Raji (cell line): Measurements from ENCODE around the gene TNRC6C.
A peak's percentile ranks its signal among the peaks of the same experiment; 100 is the strongest.

Source experiments
- POLR2A ChIP-seq: IDR thresholded peaks from 2 replicates; pipeline ENCODE4 v1.6.1; 2011; ENCODE audit warnings: low read depth, low read length, control low read depth; ENCODE audit not compliant: insufficient read depth

Gene TNRC6C

GRCh38 chr17:77957857-77958715, at the start of gene TNRC6C:
Gene TNRC6C (plus strand): TSS chr17:77958703. CDS start chr17:78004207, 45,504 bp downstream.
- peak; percentile 96 for TF ChIP-seq POLR2A

GRCh38 chr17:77909236-77909635, 49.3 kb upstream of the TNRC6C start:
- TF ChIP-seq POLR2A = no peak

- no peak for TF ChIP-seq POLR2A
Measured at GRCh38 chr17:77909816-77910215, 48.7 kb upstream of the TNRC6C start.

- no peak for TF ChIP-seq POLR2A
Measured at GRCh38 chr17:77914385-77915254, 43.9 kb upstream of the TNRC6C start.

GRCh38 chr17:77915594-77916021, 42.9 kb upstream of the TNRC6C start:
- no peak for TF ChIP-seq POLR2A

GRCh38 chr17:77916264-77916663, 42.2 kb upstream of the TNRC6C start:
- TF ChIP-seq POLR2A = no peak

GRCh38 chr17:77916703-77917481, 41.6 kb upstream of the TNRC6C start:
- TF ChIP-seq POLR2A = no peak

- TF ChIP-seq POLR2A = no peak
Measured at GRCh38 chr17:77919276-77919675, 39.2 kb upstream of the TNRC6C start.

GRCh38 chr17:77923135-77923534, 35.4 kb upstream of the TNRC6C start:
- TF ChIP-seq POLR2A = no peak

GRCh38 chr17:77923776-77924513, 34.6 kb upstream of the TNRC6C start:
- TF ChIP-seq POLR2A = no peak

- no peak for TF ChIP-seq POLR2A
Measured at GRCh38 chr17:77924757-77925336, 33.7 kb upstream of the TNRC6C start.

- no peak for TF ChIP-seq POLR2A
Measured at GRCh38 chr17:77925831-77926543, 32.5 kb upstream of the TNRC6C start.

GRCh38 chr17:77926981-77927380, 31.5 kb upstream of the TNRC6C start:
- TF ChIP-seq POLR2A = no peak
